GM18505 (cell line): ENCODE results near the gene RACGAP1.

Source experiments
- ATAC-seq: cut with Tn5 transposase; IDR thresholded peaks from one replicate; pipeline ENCODE4 v1.9.1; 2021; ENCODE audit not compliant: unreplicated experiment
- POLR2A ChIP-seq: IDR thresholded peaks from 4 replicates; pipeline ENCODE4 v1.6.1; 2011; ENCODE audit warnings: borderline replicate concordance; ENCODE audit not compliant: insufficient read depth, insufficient read length; ENCODE audit errors: extremely low read depth

The RACGAP1 gene

DNA sequence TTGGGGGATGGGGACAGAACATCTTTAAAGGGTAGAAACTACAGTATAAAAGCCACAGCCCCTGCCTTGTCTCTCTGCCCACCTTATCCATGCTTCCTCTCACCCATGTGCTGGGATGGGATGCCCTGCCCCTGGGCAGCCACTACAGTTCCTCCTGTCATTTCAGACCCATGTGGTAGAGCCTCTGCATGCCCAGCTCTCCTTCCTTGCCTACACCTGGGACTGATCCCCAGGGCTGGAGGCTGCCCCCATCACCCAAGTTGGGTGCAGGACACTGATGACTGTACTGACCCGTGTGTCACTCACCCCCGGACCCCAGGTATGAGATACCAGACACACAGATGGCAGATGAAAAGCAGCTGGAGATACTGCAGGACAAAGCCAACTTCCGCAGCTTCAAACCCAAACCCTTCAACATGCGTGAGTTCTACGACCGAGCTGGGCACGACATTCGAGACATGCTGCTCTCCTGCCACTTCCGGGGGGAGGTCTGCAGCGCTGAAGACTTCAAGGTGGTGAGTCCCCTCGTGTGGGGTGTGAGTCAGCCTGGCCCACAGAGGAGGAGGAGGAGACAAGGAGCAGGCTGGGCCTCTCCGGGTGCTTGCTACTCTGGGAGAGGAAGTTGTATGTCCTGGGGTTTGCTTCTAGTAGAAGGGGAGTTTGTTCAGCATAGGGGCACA is 34.3 kb upstream of the RACGAP1 start:
- ATAC-seq, result no peak
- TF ChIP-seq POLR2A, result no peak

DNA sequence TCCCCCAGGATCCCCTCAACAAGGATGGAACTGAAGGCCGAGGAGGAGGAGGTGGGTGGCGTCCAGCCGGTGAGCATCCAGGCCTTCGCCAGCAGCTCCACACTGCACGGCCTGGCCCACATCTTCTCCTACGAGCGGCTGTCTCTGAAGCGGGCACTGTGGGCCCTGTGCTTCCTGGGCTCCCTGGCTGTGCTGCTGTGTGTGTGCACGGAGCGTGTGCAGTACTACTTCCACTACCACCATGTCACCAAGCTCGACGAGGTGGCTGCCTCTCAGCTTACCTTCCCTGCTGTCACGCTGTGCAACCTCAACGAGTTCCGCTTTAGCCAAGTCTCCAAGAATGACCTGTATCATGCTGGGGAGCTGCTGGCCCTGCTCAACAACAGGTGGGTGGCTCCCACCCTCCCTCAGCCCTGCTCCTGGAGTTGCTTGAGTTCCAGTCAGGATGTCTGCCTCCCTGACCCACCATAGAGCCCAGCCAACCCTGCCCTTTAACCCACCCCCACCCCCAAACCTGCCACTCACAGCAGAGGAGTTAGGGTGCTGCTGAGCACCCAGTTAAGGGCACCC is 33.5 kb upstream of the RACGAP1 start:
- TF ChIP-seq POLR2A, result no peak
- ATAC-seq, result no peak

DNA sequence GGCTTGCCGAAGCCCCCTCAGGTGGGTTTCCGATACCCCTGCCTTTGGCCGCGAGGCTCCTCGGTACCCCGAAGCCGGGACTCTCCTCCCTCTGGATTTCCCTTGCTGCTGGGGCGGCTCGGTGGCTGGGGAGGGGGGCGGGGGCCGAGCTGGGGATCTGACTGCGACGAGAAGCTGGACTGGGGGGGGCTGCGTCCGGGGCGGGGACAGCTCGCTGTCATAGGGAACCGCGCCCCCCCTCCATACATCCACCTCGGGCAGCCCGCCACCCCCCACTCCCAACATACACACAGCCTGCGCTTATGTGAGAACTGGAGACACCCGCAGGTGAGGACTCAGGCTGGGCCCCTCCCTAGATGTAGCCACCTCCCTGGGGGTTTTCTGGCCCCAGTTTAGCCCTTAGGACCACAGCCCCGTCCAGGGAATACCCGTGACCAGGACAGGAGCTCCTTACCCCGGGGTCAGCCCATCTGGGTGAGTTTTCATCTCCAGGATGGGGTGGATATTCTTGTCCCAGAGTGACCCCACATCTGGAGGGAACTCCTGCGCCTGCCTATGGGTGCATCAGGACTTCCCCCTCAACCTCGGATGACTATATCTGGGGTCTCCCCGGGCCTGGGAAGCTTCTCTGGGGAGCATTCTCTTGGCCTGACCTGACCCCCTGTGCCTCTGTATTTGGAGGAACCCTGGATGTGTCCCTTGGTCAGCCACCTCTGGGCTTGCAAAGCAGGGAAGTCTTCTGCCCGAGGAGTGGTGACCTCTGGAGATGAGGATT is 32.8 kb upstream of the RACGAP1 start:
- ATAC-seq, result no peak
- no peak for TF ChIP-seq POLR2A

DNA sequence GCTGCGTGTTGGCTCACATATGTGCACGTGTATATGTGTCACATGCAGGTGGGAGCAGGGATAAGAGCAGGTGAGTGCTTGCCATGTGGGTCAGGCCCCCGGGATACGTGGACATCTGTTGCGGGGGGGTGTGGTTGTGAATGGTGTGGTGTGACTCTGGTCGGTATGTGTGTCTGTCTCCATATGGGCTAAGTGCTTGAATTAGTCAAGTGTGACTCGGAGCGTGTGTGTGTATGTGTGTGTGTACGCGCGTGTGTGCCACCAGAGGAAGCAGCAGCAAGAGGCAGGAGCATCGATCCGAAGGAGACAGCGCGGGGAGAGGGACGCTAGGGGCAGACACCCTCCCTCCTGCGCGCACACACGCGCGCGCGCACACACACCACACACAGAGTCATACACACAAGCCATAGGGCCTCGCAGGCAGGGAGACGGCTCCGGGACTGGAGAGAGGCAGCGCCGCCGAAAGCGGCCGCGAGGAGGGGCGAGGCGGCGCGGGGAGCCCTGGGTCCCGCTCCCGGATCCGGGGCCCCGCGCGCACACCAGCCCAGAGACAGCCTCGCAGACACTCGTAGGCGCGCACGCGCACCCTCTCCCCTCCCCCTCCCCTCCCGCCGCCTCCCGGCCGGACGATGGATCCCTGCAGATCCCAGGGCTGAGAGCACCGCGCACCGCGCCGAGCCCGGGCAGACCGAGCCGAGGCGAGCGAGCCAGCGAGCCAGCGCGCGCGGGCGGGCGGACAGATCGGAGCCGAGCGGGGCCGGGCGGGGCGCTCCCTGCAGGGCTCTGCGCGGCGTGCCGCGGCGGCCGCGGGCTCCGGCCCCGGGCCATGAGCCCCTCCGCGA is 31.9 kb upstream of the RACGAP1 start, which contains the start of gene ASIC1:
Gene ASIC1, plus strand, starts transcription at position 597 of the 842 bp plus-strand sequence. CDS start 1,171 bp downstream, outside the sequence.
- ATAC-seq, result no peak
- TF ChIP-seq POLR2A, result no peak

DNA sequence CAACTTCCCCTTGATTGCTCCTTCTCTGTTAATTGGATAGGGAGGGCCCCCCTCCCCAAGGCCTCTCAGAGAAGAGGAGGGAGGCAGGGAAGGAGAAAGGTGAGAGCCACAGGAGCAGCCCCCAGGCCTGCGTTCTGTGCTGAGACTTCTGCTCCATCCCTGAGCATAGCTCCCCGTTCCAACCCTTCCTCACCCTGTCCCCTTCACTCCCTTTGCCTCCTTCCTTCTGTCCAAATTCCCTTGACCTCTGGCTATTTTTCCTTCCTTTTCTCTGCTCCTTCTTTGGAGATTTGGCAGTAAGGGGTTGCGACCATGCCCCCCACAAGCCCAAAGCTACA is 31.3 kb upstream of the RACGAP1 start:
- ATAC-seq, result no peak
- TF ChIP-seq POLR2A, result no peak

DNA sequence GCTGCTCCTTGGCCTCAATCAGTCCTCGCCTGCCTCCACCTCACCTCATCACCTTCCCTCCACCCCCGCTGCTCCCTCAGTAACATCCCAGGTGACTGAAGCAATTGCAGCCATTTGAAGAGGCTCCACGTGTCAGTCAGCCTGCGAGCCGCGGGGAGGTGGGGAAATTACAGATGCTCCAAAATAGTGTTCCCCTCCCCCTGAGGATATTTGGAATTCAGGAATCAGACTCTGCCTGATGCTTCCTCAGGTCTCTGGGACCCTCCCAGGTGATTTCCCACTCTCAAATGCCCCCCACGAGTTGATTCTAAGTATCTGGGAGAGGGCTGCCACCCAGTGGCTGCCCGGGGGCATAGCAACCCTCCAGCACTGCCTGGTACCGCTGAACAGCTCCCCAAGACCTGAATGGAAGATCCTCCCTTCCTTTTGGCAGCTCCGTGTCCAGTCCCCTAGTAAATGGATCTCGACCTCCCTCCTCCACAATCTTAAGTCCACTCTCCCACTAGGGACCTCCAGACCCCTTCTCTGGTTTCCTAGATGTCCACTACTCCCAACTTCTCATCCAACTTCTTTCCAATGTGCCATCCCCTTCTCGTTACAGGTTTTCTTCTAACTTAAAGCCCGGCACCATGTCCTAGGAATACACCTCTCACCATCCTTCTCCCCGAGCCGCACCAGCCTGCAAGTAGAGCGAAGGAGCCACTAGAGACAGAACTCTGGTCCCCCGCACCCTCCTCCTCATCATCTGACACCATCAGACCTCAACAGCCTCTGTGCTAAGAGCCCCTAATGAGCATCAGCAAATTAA is 30.7 kb upstream of the RACGAP1 start:
- TF ChIP-seq POLR2A, result no peak
- ATAC-seq, result no peak

DNA sequence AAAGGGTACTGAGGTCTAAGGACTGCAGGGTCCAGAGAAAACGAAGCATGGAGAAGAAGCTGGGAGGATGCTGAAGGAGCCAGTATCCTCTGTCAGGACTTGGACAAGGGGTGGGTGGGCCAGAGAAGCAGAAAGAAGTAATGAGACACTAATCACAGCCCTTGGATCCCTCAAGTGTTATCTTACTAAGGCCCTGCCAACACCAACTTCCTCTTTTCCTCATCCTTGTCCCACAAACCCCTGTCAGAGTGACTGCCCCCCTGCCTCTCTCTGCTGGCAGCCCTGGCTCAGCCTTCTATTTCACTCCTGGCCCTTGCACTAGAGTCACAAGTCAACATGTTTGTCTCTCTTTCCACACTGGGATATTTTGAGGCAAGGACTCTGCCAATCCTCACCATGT is 28.3 kb upstream of the RACGAP1 start:
- no peak for ATAC-seq
- TF ChIP-seq POLR2A, result no peak

DNA sequence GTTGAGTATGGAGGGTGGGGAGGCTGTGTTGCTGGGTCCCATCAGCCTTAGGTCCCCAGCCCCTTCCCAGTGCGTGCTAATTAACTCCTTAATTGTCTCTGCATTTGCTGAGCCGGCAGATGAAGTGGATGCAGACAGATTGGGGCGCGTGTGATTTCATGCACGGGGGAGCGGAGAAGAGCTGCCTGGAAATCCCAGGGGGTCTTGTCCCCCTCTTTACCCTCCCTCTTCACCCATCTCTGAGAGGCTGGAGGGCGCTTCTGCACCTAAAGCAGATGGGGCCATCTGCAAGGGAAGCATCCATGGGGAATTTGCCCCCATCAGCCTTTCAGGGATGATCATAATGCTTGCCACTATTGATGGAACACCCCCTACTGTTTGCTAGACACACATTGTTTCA is 27.7 kb upstream of the RACGAP1 start:
- no peak for ATAC-seq
- TF ChIP-seq POLR2A, result no peak

DNA sequence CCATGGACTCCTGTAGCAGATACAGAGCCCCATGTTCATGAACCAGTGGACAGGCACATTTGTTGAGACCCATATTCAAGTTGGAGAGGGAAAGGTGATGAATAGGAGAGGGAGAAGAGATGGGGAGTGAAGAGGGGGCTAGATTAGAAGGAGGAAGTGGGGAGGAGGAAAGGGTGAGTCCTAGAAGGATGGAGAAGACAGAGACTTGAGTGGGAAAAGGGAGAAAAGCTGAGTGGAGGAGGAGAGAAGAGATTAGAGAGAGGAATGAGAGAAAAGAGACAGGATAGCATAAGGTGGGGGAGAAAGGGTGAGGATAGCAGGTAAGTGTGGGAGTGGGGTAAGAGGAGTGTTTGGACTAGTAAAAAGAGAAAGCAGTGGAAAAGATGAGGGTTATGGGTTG is 27.2 kb upstream of the RACGAP1 start:
- no peak for ATAC-seq
- no peak for TF ChIP-seq POLR2A

DNA sequence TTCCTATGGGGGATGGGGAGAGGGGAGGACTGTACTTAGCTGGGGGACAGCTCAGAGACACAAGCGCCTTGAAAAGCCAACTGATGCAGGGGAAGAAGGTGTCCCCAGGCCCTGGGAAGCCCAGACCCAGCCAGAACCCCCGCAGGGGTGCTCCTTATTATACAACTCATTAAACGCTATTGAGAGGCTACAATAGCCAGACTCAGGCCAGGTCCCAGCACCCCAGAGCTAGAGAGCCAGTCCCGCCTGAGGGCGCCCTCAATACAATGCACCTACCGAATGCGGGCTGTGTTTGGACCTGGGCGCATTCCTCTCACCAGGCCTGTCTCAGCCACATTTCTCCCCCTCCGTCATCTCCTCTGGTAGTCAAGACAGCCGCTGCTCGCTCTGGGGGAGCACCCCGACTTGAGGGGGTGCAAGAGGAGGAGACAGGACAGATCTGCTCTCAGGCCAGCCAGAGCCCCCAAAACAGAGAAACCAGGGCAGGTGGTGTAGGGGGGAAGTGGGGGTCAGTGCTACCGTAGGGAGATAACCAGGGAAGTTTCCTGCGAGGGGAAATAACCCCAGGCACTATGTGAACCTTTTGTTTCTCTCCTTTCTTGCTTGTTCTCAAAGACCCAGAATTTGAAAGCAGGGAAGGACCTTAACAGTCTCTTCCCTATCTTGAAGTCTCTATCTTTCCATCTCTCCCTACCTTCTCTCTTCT is 26.0 kb upstream of the RACGAP1 start:
- TF ChIP-seq POLR2A, result no peak

DNA sequence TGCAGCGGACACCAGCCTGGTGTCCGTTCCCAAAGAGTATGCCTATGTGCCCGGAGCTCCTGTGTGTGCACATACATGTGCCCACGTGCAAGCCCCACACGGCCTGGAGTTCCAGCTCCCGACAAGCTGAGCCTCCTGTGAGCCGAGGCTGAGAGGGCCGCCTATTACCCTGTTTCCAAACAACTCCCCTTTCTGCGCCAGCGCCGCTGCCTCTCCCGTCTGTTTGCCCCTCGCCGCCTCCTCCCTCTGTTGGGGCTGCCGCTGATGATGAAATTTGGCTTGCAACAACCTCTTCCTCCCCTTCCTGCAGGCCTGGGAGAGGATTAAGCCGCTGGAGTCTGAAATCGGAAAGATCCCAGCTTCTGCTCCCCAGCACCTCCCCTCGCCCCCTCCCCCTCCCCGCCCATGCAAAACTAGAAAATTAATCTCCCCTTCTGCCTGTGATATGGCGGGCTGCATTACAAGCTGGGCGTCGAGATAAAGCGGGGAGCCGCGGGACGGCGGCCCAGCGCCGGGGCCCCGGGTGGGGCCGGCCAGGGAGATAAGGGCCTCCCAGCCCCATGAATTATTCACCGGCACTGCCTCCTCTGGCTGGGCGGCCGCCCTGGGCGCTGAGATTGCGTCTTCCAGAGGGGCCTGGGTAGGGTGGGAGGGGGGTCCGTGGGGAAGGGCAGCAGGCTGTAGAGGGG is 25.3 kb upstream of the RACGAP1 start:
- TF ChIP-seq POLR2A, result no peak
- ATAC-seq, result no peak

More for the DNA sequence above, 26.0 kb upstream of the RACGAP1 start:
- no peak for ATAC-seq

DNA sequence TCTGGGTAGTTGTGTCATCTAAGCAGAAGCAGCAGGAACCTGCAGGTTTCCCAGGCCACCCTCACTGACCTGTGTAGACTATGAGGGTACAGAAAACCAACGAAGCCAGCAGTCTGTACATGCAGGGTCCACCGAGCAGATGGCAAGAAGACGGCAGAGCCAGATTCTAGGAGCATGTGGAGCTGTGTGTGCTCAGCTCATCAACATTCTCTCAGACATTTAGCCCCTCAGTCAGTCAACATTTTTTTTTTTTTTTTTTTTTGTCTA is 24.8 kb upstream of the RACGAP1 start:
- TF ChIP-seq POLR2A, result no peak
- ATAC-seq, result no peak
